ENCODE measurements around the gene PPARG. TPM values are rescaled to one million over a fixed set of nuclear protein-coding genes. Genes with fewer than 3 reads are reported as not detected.

PPARG gene
- total and polyA plus RNA-seq, 2 of the 13 experiments (the other 11 are each of a cell fraction or from before 2014, with no cell fraction given): 13.9 to 58.3 TPM

DNA sequence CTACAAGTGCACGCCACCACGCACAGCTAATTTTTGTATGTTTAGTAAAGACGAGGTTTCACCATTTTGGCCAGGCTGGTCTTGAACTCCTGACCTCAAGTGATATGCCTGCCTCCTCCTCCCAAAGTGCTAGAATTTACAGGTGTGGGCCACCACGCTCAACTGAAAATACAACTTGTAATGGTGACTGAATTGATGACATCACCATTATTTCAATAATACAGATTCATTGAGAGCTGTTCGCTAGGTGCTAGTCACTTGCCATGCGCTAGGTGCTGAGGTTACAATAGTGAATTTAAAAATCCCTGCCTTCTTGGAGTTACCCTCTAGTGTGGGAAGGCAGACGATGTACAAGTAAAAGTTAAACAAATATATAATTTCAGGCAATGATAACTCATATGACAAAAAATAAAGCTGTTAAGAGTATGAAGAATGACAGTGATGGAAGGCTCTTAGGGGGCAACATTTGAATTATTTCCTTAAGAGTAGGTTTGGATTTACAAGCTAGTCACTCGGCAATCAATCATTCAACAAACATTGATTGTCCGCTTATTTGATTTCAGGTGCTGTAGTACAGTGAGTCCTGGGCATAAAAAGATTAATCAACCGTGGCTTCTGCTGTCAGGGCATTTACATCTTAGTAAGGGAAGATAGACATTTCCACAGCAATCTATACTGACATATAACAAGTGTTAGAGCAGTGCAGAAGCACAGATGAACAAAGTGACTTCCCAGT lies 9.1 kb upstream of the PPARG start:
- Histone ChIP-seq H2AFZ (ENCODE audit: low read length) (no peak overlapping the region), H4K20me1 (ENCODE audit: insufficient read depth, low read length) (no peaks in the 10 kb centered on the region), H3K27ac (ENCODE audit: extremely low read length, insufficient read depth, low read length) (no peak overlapping the region), H3K36me3 (replicated peaks in 1 of 2; ENCODE audit: control insufficient read depth in 1 of 2, insufficient read depth in 2 of 2, low read length in 2 of 2) (no peaks in the 10 kb centered on the region), H3K79me2 (ENCODE audit: insufficient read depth, low read length) (no peaks in the 10 kb centered on the region), H3K9me3 (ENCODE audit: low read length) (no peaks in the 10 kb centered on the region), H3K4me2 (ENCODE audit: low read depth, low read length) (no peak overlapping the region), H3K27me3 (ENCODE audit: control insufficient read depth in 1 of 2, insufficient read depth in 2 of 2, low read length in 2 of 2) (peaks cover 0 to 2% of the 10 kb centered on the region in 2 experiments; a peak in 1 of 5 replicates), H3K4me1 (ENCODE audit: insufficient read depth, low read length) (no peaks in the 10 kb centered on the region), H3K9ac (ENCODE audit: insufficient read depth, low read depth, low read length) (no peak overlapping the region), H3K4me3 (replicated peaks in 1 of 3; ENCODE audit: insufficient read depth in 1 of 3, low read depth in 2 of 3, low read length in 3 of 3) (no peak overlapping the region)
- POLR2A ChIA-PET: no interaction called here
- ATAC-seq: no peak
- intact Hi-C loops (cut with micrococcal nuclease; ENCODE audit: unreplicated experiment) (no loop called here), in situ Hi-C loops (cut with HindIII; ENCODE audit: extremely low pct_ligation_motif_present, low pct_unique_long_range_greater_than_20kb) (no loop called here)
- CTCF ChIA-PET (ENCODE audit: low intra/inter-chr PET ratio, low total read pairs): no interaction called here
- FAIRE-seq: no peak
- WGBS (ENCODE audit: low lambda C conversion rate): 60% methylated on average over 9 of the region's 10 CpGs
- TF ChIP-seq HOXA3 (CRISPR knock-in tag; IDR thresholded peaks at IDR 0.05) (no peak), CREB1 (IDR thresholded peaks at IDR 0.05) (peak; percentile 73), CREB1 (CRISPR knock-in tag; IDR thresholded peaks at IDR 0.05) (no peak), MAFK (conservative IDR thresholded peaks at IDR 0.05 in 1 of 2, IDR thresholded peaks at IDR 0.05 in 1 of 2; ENCODE audit: low read length in 2 of 2) (0 out of 4 replicates have a peak, but pooled peaks of 1 of the 2 experiments have one; percentile 16), ATF7 (IDR thresholded peaks at IDR 0.05) (peak; percentile 94), ATF7 (CRISPR knock-in tag; IDR thresholded peaks at IDR 0.05) (no peak)
- DNase-seq (ENCODE audit: low spot score): no peak
- no TSS peak for BruUV-seq (replicated peaks)

DNA sequence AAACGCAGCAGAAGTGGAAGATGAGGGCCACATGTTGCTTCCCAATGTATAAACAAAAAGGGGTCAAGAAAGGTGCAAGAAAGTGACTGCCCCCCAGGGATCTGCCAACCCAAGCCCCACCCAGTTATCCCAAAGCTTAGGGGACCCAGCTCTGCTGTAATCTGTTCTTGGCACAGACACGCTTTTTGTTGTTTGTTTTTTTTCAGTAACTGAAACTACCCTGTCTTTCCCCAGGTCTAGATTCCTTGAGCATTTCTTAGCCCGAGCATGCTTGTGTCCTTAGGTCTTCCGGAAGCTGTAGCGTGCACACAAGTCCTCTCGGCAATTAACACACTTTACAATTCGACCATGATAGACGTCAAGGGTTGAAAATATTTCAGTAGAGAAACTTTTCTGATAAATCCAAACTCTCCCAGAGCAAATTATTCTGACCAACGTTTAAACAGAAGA lies 8.5 kb upstream of the PPARG start:
- ChIA-PET CTCF (ENCODE audit: low intra/inter-chr PET ratio, low total read pairs) (no interaction called here), POLR2A (no interaction called here)
- no peaks in the 10 kb centered on the region for H3K79me2 ChIP-seq (ENCODE audit: insufficient read depth, low read length)
- H3K27me3 ChIP-seq (ENCODE audit: control insufficient read depth in 1 of 2, insufficient read depth in 2 of 2, low read length in 2 of 2): peaks cover 0 to 2% of the 10 kb centered on the region in 2 experiments; a peak in 1 of 5 replicates
- in situ Hi-C loops (cut with HindIII; ENCODE audit: extremely low pct_ligation_motif_present, low pct_unique_long_range_greater_than_20kb) (no loop called here), intact Hi-C loops (cut with micrococcal nuclease; ENCODE audit: unreplicated experiment) (no loop called here)
- ATAC-seq (no peak), FAIRE-seq (no peak), DNase-seq (ENCODE audit: low spot score) (no peak)
- TF ChIP-seq, protein P1, sequence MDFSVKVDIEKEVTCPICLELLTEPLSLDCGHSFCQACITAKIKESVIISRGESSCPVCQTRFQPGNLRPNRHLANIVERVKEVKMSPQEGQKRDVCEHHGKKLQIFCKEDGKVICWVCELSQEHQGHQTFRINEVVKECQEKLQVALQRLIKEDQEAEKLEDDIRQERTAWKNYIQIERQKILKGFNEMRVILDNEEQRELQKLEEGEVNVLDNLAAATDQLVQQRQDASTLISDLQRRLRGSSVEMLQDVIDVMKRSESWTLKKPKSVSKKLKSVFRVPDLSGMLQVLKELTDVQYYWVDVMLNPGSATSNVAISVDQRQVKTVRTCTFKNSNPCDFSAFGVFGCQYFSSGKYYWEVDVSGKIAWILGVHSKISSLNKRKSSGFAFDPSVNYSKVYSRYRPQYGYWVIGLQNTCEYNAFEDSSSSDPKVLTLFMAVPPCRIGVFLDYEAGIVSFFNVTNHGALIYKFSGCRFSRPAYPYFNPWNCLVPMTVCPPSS (IDR thresholded peaks at IDR 0.05): no peak
- TF ChIP-seq, protein P2, sequence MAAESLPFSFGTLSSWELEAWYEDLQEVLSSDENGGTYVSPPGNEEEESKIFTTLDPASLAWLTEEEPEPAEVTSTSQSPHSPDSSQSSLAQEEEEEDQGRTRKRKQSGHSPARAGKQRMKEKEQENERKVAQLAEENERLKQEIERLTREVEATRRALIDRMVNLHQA (CRISPR knock-in tag; IDR thresholded peaks at IDR 0.05): no peak
- TF ChIP-seq ZNF337 (CRISPR knock-in tag; IDR thresholded peaks at IDR 0.05; ENCODE audit: borderline replicate concordance, low read depth) (no peak), SETDB1 (CRISPR knock-in tag; IDR thresholded peaks at IDR 0.05; ENCODE audit: borderline replicate concordance) (no peak), ZNF737 (CRISPR knock-in tag; IDR thresholded peaks at IDR 0.05; ENCODE audit: borderline replicate concordance) (no peak), MBNL3 (CRISPR knock-in tag; conservative IDR thresholded peaks at IDR 0.05) (no peak)
- H3K27ac ChIP-seq (ENCODE audit: extremely low read length, insufficient read depth, low read length): no peak overlapping the region
- BruUV-seq (replicated peaks): no TSS peak
- no peak overlapping the region for H3K4me3 ChIP-seq (replicated peaks in 1 of 3; ENCODE audit: insufficient read depth in 1 of 3, low read depth in 2 of 3, low read length in 3 of 3)
- WGBS (ENCODE audit: low lambda C conversion rate): 45% methylated on average over 9 of the region's 9 CpGs
- H3K36me3 ChIP-seq (replicated peaks in 1 of 2; ENCODE audit: control insufficient read depth in 1 of 2, insufficient read depth in 2 of 2, low read length in 2 of 2): no peaks in the 10 kb centered on the region
- no peak overlapping the region for H3K4me2 ChIP-seq (ENCODE audit: low read depth, low read length)
- H4K20me1 ChIP-seq (ENCODE audit: insufficient read depth, low read length): no peaks in the 10 kb centered on the region
- no peaks in the 10 kb centered on the region for H3K9me3 ChIP-seq (ENCODE audit: low read length)
- no peak overlapping the region for H3K9ac ChIP-seq (ENCODE audit: insufficient read depth, low read depth, low read length)
- H3K4me1 ChIP-seq (ENCODE audit: insufficient read depth, low read length): no peaks in the 10 kb centered on the region
- no peak overlapping the region for H2AFZ ChIP-seq (ENCODE audit: low read length)

Measured in HepG2 (cell line).